Stimulated activated CD8-positive, alpha-beta memory T cell treated with anti-CD3 and anti-CD28 coated beads, Interleukin-15, amount 100 ng/mL, for 4 hours (primary cell): ENCODE results near the gene MIA3.
A peak's percentile ranks its signal among the peaks of the same experiment; 100 is the strongest.
"Not testable (repeated sequence)": the region's sequence is repeated elsewhere in the genome, so short reads cannot be mapped to it uniquely, and the experiment has no call there.

Source experiments
- DNase-seq, 2 donors: peaks; one replicate each; pipeline ENCODE4 v3.0.0-alpha.2; 2020; ENCODE audit warnings: low read depth in 2 of 2

The MIA3 gene

GRCh38 chr1:222618001-222618879, at the start of gene MIA3:
MIA3 (plus strand) TSS chr1:222618097; CDS start chr1:222618111, 14 bp downstream.
- peak; percentile 3 to 23 for DNase-seq

GRCh38 chr1:222570837-222571236, 47.1 kb upstream of the MIA3 start:
- DNase-seq: no peak

GRCh38 chr1:222579316-222579715, 38.6 kb upstream of the MIA3 start:
- DNase-seq: no peak

- no peak for DNase-seq
These were observed 35.7 kb upstream of the MIA3 start for GRCh38 chr1:222582099-222582774.

GRCh38 chr1:222583079-222583478, 34.8 kb upstream of the MIA3 start:
- DNase-seq: no peak

GRCh38 chr1:222586842-222587241, 31.1 kb upstream of the MIA3 start:
- DNase-seq: no peak

GRCh38 chr1:222588135-222588534, 29.8 kb upstream of the MIA3 start:
- DNase-seq: no peak

- peak; percentile 61 to 77 for DNase-seq
These were observed 28.2 kb upstream of the MIA3 start, which contains the start of gene TAF1A for GRCh38 chr1:222589462-222590302. TAF1A (minus strand) TSS chr1:222589933.

- DNase-seq: no peak
These were observed 25.7 kb upstream of the MIA3 start for GRCh38 chr1:222592171-222592570.

- DNase-seq: no peak
These were observed 23.1 kb upstream of the MIA3 start for GRCh38 chr1:222594789-222595188.

- no peak for DNase-seq
These were observed 21.2 kb upstream of the MIA3 start for GRCh38 chr1:222596696-222597095.

GRCh38 chr1:222600281-222600680, 17.6 kb upstream of the MIA3 start:
- DNase-seq: no peak

GRCh38 chr1:222601257-222601656, 16.6 kb upstream of the MIA3 start:
- DNase-seq: no peak

- DNase-seq: no peak
These were observed 11.1 kb upstream of the MIA3 start for GRCh38 chr1:222606757-222607156.

GRCh38 chr1:222609111-222609510, 8.8 kb upstream of the MIA3 start:
- DNase-seq: not testable (repeated sequence)

GRCh38 chr1:222610728-222611127, 7.2 kb upstream of the MIA3 start:
- no peak for DNase-seq

- DNase-seq: no peak
These were observed 4.3 kb upstream of the MIA3 start for GRCh38 chr1:222613627-222614026.

GRCh38 chr1:222616525-222616924, 1.4 kb upstream of the MIA3 start:
- DNase-seq: no peak

GRCh38 chr1:222617367-222617951, 438 bp upstream of the MIA3 start:
- peak; percentile 84 to 87 for DNase-seq

GRCh38 chr1:222618880-222619596, 1.1 kb downstream of the MIA3 start:
- DNase-seq: no peak

- DNase-seq: no peak
These were observed 2.7 kb downstream of the MIA3 start for GRCh38 chr1:222620566-222620965.
